Esophagus muscularis mucosa (tissue), 4 donors: ENCODE measurements around the gene SEMA5A.

Experiments
- EP300 ChIP-seq: sonication (generic); formaldehyde crosslinking; IDR thresholded peaks from one replicate; pipeline ENCODE4 v1.6.1; 2017; ENCODE audit warnings: antibody characterized with exemption
- POLR2A ChIP-seq: fragments of 450-650 bp; IDR thresholded peaks from one replicate; pipeline ENCODE4 v1.6.1; 2017; ENCODE audit warnings: antibody characterized with exemption, moderate library complexity, mild to moderate bottlenecking, low read depth
- POLR2AphosphoS5 ChIP-seq, 2 donors: sonication (generic); formaldehyde crosslinking; IDR thresholded peaks; one replicate each; pipeline ENCODE4 v1.6.1; 2017; ENCODE audit warnings: antibody characterized with exemption in 2 of 2
- TF ChIP-seq, protein P1 (sequence below), 3 experiments: fragments of 200-600 bp in 2 of 3; fragments of 450-650 bp in 1 of 3; sonication (generic) in 2 of 3; IDR thresholded peaks; one replicate each; pipeline ENCODE4 v1.5.1; 2017 to 2019; ENCODE audit warnings: antibody characterized with exemption in 3 of 3, mild to moderate bottlenecking in 2 of 3, moderate library complexity in 1 of 3

DNA sequence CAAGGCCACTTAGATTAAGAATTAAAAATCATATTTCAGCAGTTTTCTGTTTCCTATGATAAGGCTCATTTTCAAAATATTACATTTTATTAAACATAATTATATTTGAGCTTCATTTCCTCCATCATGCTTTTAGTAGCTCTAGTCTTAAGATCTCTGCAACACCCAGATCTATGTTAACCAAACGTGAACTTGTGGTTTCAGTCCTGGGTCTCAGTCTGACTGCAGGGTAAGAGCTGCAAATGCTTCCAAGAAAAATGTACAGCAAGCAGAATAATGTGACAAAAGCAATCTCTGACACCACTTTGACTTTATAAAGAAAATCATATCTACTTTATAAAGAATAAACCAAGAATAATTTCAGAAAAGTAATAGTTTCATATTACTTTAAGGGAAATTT is 512.4 kb downstream of the SEMA5A start:
- TF ChIP-seq, protein P1, sequence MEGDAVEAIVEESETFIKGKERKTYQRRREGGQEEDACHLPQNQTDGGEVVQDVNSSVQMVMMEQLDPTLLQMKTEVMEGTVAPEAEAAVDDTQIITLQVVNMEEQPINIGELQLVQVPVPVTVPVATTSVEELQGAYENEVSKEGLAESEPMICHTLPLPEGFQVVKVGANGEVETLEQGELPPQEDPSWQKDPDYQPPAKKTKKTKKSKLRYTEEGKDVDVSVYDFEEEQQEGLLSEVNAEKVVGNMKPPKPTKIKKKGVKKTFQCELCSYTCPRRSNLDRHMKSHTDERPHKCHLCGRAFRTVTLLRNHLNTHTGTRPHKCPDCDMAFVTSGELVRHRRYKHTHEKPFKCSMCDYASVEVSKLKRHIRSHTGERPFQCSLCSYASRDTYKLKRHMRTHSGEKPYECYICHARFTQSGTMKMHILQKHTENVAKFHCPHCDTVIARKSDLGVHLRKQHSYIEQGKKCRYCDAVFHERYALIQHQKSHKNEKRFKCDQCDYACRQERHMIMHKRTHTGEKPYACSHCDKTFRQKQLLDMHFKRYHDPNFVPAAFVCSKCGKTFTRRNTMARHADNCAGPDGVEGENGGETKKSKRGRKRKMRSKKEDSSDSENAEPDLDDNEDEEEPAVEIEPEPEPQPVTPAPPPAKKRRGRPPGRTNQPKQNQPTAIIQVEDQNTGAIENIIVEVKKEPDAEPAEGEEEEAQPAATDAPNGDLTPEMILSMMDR (IDR thresholded peaks at IDR 0.05) = no peak
- no peak for TF ChIP-seq POLR2A
- TF ChIP-seq POLR2AphosphoS5 (IDR thresholded peaks at IDR 0.05) = no peak
- TF ChIP-seq EP300 = no peak
